HEK293 (cell line): ENCODE results near the gene TSHZ3.

ENCODE experiments used
- GFI1B ChIP-seq: fragments of 450-650 bp; formaldehyde crosslinking; IDR thresholded peaks from 2 replicates; pipeline ENCODE4 v1.5.1; 2016; ENCODE audit warnings: missing biosample characterization, missing genetic modification characterization
- GLI2 ChIP-seq: fragments of 450-650 bp; formaldehyde crosslinking; IDR thresholded peaks from 2 replicates; pipeline ENCODE4; 2017; ENCODE audit warnings: missing biosample characterization, missing genetic modification characterization, low read depth, borderline replicate concordance
- GLIS1 ChIP-seq: fragments of 450-650 bp; formaldehyde crosslinking; IDR thresholded peaks from 2 replicates; pipeline ENCODE4 v1.5.1; 2016; ENCODE audit warnings: missing biosample characterization, missing genetic modification characterization
- SALL2 ChIP-seq: fragments of 450-650 bp; formaldehyde crosslinking; IDR thresholded peaks from 2 replicates; pipeline ENCODE4 v1.5.0; 2017; ENCODE audit warnings: missing biosample characterization, mild to moderate bottlenecking, missing genetic modification characterization, borderline replicate concordance
- SCRT2 ChIP-seq: fragments of 450-650 bp; formaldehyde crosslinking; IDR thresholded peaks from 2 replicates; pipeline ENCODE4 v1.5.1; 2016; ENCODE audit warnings: missing biosample characterization, missing genetic modification characterization
- SETDB1 ChIP-seq: IDR thresholded peaks from one replicate; pipeline ENCODE4 v1.6.1; 2017; ENCODE audit warnings: mild to moderate bottlenecking, low read length, moderate library complexity, mixed read lengths; ENCODE audit not compliant: insufficient read length
- TRIM28 ChIP-seq: IDR thresholded peaks from 2 replicates; pipeline ENCODE4 v1.6.1; 2011; ENCODE audit warnings: low read length, control low read depth, borderline replicate concordance
- ZBTB48 ChIP-seq: fragments of 450-650 bp; formaldehyde crosslinking; IDR thresholded peaks from 2 replicates; pipeline ENCODE4 v1.5.1; 2016; ENCODE audit warnings: missing biosample characterization, missing genetic modification characterization
- ZBTB8A ChIP-seq: fragments of 450-650 bp; formaldehyde crosslinking; IDR thresholded peaks from 2 replicates; pipeline ENCODE4 v1.5.1; 2016; ENCODE audit warnings: missing biosample characterization, missing genetic modification characterization
- ZFHX2 ChIP-seq: fragments of 450-650 bp; formaldehyde crosslinking; conservative IDR thresholded peaks from 2 replicates; pipeline ENCODE4 v1.5.1; 2016; ENCODE audit warnings: missing biosample characterization, missing genetic modification characterization
- ZFP69B ChIP-seq: fragments of 450-650 bp; formaldehyde crosslinking; IDR thresholded peaks from 2 replicates; pipeline ENCODE4 v1.5.1; 2016; ENCODE audit warnings: missing biosample characterization, missing genetic modification characterization
- ZNF184 ChIP-seq: fragments of 450-650 bp; IDR thresholded peaks from 2 replicates; pipeline ENCODE4 v1.5.1; 2018; ENCODE audit warnings: missing biosample characterization, mild to moderate bottlenecking, missing genetic modification characterization
- ZNF311 ChIP-seq: fragments of 450-650 bp; formaldehyde crosslinking; IDR thresholded peaks from 2 replicates; pipeline ENCODE4 v1.5.1; 2017; ENCODE audit warnings: missing biosample characterization, missing genetic modification characterization, borderline replicate concordance
- ZNF548 ChIP-seq: fragments of 450-650 bp; formaldehyde crosslinking; IDR thresholded peaks from 2 replicates; pipeline ENCODE4 v1.5.1; 2016; ENCODE audit warnings: missing biosample characterization, missing genetic modification characterization
- ZNF571 ChIP-seq: fragments of 450-650 bp; formaldehyde crosslinking; IDR thresholded peaks from 2 replicates; pipeline ENCODE4 v1.5.0; 2017; ENCODE audit warnings: missing biosample characterization, missing genetic modification characterization
- ZNF830 ChIP-seq: fragments of 450-650 bp; IDR thresholded peaks from 2 replicates; pipeline ENCODE4 v1.5.0; 2018; ENCODE audit warnings: missing biosample characterization, missing genetic modification characterization, low read depth, mild to moderate bottlenecking, moderate library complexity
- TF ChIP-seq, protein P1 (sequence below): fragments of 450-650 bp; formaldehyde crosslinking; IDR thresholded peaks from 2 replicates; pipeline ENCODE4 v1.5.1; 2016; ENCODE audit warnings: missing biosample characterization, missing genetic modification characterization
- TF ChIP-seq, protein P2 (sequence below): fragments of 450-650 bp; formaldehyde crosslinking; IDR thresholded peaks from 2 replicates; pipeline ENCODE4 v1.5.1; 2016; ENCODE audit warnings: missing biosample characterization, missing genetic modification characterization
- TF ChIP-seq, protein P3 (sequence below): fragments of 450-650 bp; formaldehyde crosslinking; optimal IDR thresholded peaks from 2 replicates; pipeline ENCODE3; 2016; ENCODE audit warnings: missing biosample characterization, mild to moderate bottlenecking, missing genetic modification characterization
- TF ChIP-seq, protein P4 (sequence below): fragments of 450-650 bp; formaldehyde crosslinking; IDR thresholded peaks from 2 replicates; pipeline ENCODE4 v1.5.1; 2016; ENCODE audit warnings: missing biosample characterization, missing genetic modification characterization
- TF ChIP-seq, protein P5 (sequence below): fragments of 450-650 bp; IDR thresholded peaks from 2 replicates; pipeline ENCODE4 v1.5.1; 2018; ENCODE audit warnings: missing biosample characterization, missing genetic modification characterization
- TF ChIP-seq, protein P6 (sequence below): fragments of 450-650 bp; IDR thresholded peaks from 2 replicates; pipeline ENCODE4 v1.5.1; 2018; ENCODE audit warnings: missing biosample characterization, mild to moderate bottlenecking, missing genetic modification characterization
- TF ChIP-seq, protein P7 (sequence below): fragments of 450-650 bp; formaldehyde crosslinking; IDR thresholded peaks from 2 replicates; pipeline ENCODE4 v1.5.1; 2016; ENCODE audit warnings: missing biosample characterization, missing genetic modification characterization, borderline replicate concordance
- TF ChIP-seq, protein P8 (sequence below): fragments of 450-650 bp; formaldehyde crosslinking; IDR thresholded peaks from 2 replicates; pipeline ENCODE4 v1.5.1; 2016; ENCODE audit warnings: missing biosample characterization, missing genetic modification characterization

Gene TSHZ3

DNA sequence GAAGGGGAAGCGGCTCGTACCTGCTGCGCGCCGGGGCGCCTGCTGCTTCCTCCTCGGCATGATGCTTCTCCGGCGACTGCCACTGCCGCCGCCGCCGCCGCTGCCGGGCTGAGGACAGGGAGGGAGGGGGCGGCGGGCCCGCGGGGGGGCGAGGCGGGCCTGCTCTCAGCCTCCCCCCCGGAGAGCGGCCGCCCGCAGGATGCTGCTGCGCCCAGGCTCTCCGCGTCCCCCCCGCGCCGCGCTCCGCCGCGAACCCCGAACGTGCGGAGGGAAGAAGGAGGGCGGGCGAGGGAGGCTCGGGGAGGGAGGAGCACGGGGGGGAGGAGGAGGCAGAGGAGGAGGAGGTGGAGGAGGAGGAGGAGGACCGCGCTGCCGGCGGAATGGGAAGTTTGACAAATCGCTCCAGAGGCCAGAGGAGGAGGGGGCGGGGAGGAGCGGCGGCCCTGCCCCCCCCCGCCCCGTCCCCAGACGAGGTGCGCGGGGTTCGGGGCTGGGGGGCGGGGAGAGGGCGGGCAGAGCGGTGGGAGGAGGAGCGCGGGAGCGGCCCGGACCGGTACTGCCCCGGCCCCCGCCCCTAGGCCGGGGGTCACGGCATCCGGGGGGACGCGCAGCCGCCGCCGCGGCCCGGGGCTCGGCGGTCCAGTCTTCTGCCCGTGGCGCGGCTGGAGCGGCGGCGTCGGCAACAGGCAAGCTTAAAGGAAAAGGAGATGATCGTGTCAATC, at the start of gene TSHZ3 (continued):
- TF ChIP-seq, protein P1, sequence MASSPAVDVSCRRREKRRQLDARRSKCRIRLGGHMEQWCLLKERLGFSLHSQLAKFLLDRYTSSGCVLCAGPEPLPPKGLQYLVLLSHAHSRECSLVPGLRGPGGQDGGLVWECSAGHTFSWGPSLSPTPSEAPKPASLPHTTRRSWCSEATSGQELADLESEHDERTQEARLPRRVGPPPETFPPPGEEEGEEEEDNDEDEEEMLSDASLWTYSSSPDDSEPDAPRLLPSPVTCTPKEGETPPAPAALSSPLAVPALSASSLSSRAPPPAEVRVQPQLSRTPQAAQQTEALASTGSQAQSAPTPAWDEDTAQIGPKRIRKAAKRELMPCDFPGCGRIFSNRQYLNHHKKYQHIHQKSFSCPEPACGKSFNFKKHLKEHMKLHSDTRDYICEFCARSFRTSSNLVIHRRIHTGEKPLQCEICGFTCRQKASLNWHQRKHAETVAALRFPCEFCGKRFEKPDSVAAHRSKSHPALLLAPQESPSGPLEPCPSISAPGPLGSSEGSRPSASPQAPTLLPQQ = peak; percentile 56; the same call in 1 of the 2 replicates
- TF ChIP-seq, protein P2, sequence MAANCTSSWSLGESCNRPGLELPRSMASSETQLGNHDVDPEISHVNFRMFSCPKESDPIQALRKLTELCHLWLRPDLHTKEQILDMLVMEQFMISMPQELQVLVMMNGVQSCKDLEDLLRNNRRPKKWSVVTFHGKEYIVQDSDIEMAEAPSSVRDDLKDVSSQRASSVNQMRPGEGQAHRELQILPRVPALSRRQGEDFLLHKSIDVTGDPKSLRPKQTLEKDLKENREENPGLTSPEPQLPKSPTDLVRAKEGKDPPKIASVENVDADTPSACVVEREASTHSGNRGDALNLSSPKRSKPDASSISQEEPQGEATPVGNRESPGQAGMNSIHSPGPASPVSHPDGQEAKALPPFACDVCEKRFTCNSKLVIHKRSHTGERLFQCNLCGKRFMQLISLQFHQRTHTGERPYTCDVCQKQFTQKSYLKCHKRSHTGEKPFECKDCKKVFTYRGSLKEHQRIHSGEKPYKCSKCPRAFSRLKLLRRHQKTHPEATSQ = peak; percentile 56; the same call in 1 of the 2 replicates
- TF ChIP-seq, protein P3, sequence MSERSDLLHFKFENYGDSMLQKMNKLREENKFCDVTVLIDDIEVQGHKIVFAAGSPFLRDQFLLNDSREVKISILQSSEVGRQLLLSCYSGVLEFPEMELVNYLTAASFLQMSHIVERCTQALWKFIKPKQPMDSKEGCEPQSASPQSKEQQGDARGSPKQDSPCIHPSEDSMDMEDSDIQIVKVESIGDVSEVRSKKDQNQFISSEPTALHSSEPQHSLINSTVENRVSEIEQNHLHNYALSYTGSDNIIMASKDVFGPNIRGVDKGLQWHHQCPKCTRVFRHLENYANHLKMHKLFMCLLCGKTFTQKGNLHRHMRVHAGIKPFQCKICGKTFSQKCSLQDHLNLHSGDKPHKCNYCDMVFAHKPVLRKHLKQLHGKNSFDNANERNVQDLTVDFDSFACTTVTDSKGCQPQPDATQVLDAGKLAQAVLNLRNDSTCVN (tag by site-specific recombination) = peak; percentile 53
- TF ChIP-seq ZNF548 (tag by site-specific recombination) = no peak
- TF ChIP-seq, protein P4, sequence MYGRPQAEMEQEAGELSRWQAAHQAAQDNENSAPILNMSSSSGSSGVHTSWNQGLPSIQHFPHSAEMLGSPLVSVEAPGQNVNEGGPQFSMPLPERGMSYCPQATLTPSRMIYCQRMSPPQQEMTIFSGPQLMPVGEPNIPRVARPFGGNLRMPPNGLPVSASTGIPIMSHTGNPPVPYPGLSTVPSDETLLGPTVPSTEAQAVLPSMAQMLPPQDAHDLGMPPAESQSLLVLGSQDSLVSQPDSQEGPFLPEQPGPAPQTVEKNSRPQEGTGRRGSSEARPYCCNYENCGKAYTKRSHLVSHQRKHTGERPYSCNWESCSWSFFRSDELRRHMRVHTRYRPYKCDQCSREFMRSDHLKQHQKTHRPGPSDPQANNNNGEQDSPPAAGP = peak; percentile 94
- no peak for TF ChIP-seq ZNF311 (tag by site-specific recombination)
- TF ChIP-seq, protein P5, sequence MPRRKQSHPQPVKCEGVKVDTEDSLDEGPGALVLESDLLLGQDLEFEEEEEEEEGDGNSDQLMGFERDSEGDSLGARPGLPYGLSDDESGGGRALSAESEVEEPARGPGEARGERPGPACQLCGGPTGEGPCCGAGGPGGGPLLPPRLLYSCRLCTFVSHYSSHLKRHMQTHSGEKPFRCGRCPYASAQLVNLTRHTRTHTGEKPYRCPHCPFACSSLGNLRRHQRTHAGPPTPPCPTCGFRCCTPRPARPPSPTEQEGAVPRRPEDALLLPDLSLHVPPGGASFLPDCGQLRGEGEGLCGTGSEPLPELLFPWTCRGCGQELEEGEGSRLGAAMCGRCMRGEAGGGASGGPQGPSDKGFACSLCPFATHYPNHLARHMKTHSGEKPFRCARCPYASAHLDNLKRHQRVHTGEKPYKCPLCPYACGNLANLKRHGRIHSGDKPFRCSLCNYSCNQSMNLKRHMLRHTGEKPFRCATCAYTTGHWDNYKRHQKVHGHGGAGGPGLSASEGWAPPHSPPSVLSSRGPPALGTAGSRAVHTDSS (tag by site-specific recombination) = peak; percentile 90
- peak; percentile 98 for TF ChIP-seq ZFHX2
- TF ChIP-seq SCRT2 (tag by site-specific recombination) = no peak
- TF ChIP-seq, protein P6, sequence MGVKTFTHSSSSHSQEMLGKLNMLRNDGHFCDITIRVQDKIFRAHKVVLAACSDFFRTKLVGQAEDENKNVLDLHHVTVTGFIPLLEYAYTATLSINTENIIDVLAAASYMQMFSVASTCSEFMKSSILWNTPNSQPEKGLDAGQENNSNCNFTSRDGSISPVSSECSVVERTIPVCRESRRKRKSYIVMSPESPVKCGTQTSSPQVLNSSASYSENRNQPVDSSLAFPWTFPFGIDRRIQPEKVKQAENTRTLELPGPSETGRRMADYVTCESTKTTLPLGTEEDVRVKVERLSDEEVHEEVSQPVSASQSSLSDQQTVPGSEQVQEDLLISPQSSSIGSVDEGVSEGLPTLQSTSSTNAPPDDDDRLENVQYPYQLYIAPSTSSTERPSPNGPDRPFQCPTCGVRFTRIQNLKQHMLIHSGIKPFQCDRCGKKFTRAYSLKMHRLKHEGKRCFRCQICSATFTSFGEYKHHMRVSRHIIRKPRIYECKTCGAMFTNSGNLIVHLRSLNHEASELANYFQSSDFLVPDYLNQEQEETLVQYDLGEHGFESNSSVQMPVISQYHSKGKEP (tag by site-specific recombination) = peak; percentile 68
- TF ChIP-seq GLI2 (tag by site-specific recombination) = no peak
- TF ChIP-seq, protein P7, sequence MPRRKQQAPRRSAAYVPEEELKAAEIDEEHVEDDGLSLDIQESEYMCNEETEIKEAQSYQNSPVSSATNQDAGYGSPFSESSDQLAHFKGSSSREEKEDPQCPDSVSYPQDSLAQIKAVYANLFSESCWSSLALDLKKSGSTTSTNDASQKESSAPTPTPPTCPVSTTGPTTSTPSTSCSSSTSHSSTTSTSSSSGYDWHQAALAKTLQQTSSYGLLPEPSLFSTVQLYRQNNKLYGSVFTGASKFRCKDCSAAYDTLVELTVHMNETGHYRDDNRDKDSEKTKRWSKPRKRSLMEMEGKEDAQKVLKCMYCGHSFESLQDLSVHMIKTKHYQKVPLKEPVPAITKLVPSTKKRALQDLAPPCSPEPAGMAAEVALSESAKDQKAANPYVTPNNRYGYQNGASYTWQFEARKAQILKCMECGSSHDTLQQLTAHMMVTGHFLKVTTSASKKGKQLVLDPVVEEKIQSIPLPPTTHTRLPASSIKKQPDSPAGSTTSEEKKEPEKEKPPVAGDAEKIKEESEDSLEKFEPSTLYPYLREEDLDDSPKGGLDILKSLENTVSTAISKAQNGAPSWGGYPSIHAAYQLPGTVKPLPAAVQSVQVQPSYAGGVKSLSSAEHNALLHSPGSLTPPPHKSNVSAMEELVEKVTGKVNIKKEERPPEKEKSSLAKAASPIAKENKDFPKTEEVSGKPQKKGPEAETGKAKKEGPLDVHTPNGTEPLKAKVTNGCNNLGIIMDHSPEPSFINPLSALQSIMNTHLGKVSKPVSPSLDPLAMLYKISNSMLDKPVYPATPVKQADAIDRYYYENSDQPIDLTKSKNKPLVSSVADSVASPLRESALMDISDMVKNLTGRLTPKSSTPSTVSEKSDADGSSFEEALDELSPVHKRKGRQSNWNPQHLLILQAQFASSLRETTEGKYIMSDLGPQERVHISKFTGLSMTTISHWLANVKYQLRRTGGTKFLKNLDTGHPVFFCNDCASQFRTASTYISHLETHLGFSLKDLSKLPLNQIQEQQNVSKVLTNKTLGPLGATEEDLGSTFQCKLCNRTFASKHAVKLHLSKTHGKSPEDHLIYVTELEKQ (tag by site-specific recombination) = peak; percentile 15; the same call in 1 of the 2 replicates
- no peak for TF ChIP-seq SETDB1
- peak; percentile 95 for TF ChIP-seq GLIS1
- TF ChIP-seq, protein P8, sequence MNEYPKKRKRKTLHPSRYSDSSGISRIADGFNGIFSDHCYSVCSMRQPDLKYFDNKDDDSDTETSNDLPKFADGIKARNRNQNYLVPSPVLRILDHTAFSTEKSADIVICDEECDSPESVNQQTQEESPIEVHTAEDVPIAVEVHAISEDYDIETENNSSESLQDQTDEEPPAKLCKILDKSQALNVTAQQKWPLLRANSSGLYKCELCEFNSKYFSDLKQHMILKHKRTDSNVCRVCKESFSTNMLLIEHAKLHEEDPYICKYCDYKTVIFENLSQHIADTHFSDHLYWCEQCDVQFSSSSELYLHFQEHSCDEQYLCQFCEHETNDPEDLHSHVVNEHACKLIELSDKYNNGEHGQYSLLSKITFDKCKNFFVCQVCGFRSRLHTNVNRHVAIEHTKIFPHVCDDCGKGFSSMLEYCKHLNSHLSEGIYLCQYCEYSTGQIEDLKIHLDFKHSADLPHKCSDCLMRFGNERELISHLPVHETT (tag by site-specific recombination) = no peak
- TF ChIP-seq ZNF571 = no peak
- TF ChIP-seq ZNF184 = no peak
- TF ChIP-seq SALL2 (tag by site-specific recombination) = no peak
- TF ChIP-seq GFI1B (tag by site-specific recombination) = no peak
- TF ChIP-seq ZBTB48 (tag by site-specific recombination) = no peak
- TF ChIP-seq ZNF830 (tag by site-specific recombination) = no peak
- peak; percentile 78 for TF ChIP-seq ZBTB8A (tag by site-specific recombination)
- TF ChIP-seq TRIM28 = no peak
- peak; percentile 60; the same call in 1 of the 2 replicates for TF ChIP-seq ZFP69B (tag by site-specific recombination)
